ENCODE results near the gene CEP164.
A peak's percentile ranks its signal among the peaks of the same experiment; 100 is the strongest.

Gene CEP164

DNA sequence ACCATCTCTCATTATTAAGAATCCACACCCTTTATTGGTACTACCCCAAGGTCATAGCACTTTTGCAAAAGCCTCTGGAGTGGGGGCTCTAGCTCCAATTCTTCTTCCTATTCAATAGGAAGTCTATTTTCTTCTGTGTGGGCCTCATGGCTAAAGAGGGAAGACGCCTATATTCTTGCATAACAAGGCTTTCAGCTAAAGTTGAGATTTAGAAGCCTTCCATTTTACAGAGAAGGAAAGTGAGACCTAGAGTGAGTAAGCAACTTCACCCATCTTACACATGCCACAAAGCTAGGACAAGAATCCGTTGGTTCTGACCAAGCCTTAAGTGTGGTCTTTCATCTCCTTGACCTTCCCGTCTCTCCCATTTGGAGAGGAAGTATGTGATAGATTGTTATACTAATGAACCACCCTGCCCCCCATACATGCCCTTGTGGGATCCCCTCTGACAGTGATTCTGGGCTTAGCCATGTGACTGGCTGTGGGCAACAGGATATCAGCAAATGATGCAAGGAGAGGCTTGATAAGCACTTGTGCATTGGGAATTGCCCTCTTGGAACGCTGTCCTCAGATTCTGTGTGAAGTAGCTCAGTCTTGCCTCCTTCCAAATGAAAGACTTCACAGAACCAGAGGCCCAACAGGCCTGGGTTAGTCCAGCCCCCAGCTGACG, 23.9 kb upstream of the CEP164 start:
- no peak overlapping the region for H3K27ac ChIP-seq (ENCODE audit: low read length)
- H3K27me3 ChIP-seq (ENCODE audit: control insufficient read depth, insufficient read depth, low read length), result no peaks in the 10 kb centered on the region
- H3K36me3 ChIP-seq (ENCODE audit: control insufficient read depth, insufficient read depth, low read length), result no peaks in the 10 kb centered on the region
- H3K4me1 ChIP-seq (ENCODE audit: control insufficient read depth, insufficient read depth, low read length), result peaks cover 6% of the 10 kb centered on the region
- no peak for DNase-seq (ENCODE audit: low read depth, low spot score)
- no peak overlapping the region for H3K4me3 ChIP-seq (ENCODE audit: low read length)
- H3K9me3 ChIP-seq (ENCODE audit: control insufficient read depth, insufficient read depth, low read length), result no peaks in the 10 kb centered on the region
- WGBS (ENCODE audit: insufficient coverage, insufficient read length), result no CpG with 5 or more reads among the region's 5 CpGs

GRCh38 chr11:117305145-117305544, 22.5 kb upstream of the CEP164 start:
- Histone ChIP-seq H3K9me3 (ENCODE audit: control insufficient read depth, insufficient read depth, low read length) (no peaks in the 10 kb centered on the region), H3K4me3 (ENCODE audit: low read length) (no peak overlapping the region), H3K27me3 (ENCODE audit: control insufficient read depth, insufficient read depth, low read length) (no peaks in the 10 kb centered on the region), H3K27ac (ENCODE audit: low read length) (no peak overlapping the region), H3K36me3 (ENCODE audit: control insufficient read depth, insufficient read depth, low read length) (no peaks in the 10 kb centered on the region), H3K4me1 (ENCODE audit: control insufficient read depth, insufficient read depth, low read length) (peaks cover 2% of the 10 kb centered on the region; the same call in 1 of the 2 replicates)
- DNase-seq (ENCODE audit: low read depth, low spot score), result no peak
- no CpG with 5 or more reads among the region's 3 CpGs for WGBS (ENCODE audit: insufficient coverage, insufficient read length)

DNA sequence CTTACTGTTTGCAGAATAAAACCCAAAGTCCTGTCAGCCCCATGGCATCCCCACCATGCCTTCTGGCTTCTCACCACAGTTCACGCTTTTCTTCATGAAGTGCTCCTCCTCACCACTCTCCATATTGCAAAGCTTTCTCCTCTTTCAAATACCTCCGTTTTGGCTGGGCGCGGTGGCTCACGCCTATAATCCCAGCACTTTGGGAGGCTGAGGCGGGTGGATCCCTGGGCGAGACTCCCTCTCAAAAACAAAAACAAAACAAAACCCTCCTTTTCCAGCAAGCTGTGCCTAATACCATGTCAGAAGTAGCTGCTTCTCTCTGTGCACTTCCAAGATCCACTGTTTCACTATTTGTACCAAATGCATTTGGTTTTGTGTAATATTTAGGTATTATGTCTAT, 18.3 kb upstream of the CEP164 start:
- WGBS (ENCODE audit: insufficient coverage, insufficient read length), result no CpG with 5 or more reads among the region's 7 CpGs
- no peaks in the 10 kb centered on the region for H3K4me1 ChIP-seq (ENCODE audit: control insufficient read depth, insufficient read depth, low read length)
- H3K27ac ChIP-seq (ENCODE audit: low read length), result no peak overlapping the region
- no peak overlapping the region for H3K4me3 ChIP-seq (ENCODE audit: low read length)
- H3K27me3 ChIP-seq (ENCODE audit: control insufficient read depth, insufficient read depth, low read length), result no peaks in the 10 kb centered on the region
- DNase-seq (ENCODE audit: low read depth, low spot score), result no peak
- no peaks in the 10 kb centered on the region for H3K36me3 ChIP-seq (ENCODE audit: control insufficient read depth, insufficient read depth, low read length)
- H3K9me3 ChIP-seq (ENCODE audit: control insufficient read depth, insufficient read depth, low read length), result no peaks in the 10 kb centered on the region

- Histone ChIP-seq H3K4me3 (ENCODE audit: low read length) (no peak overlapping the region), H3K27me3 (ENCODE audit: control insufficient read depth, insufficient read depth, low read length) (no peaks in the 10 kb centered on the region), H3K4me1 (ENCODE audit: control insufficient read depth, insufficient read depth, low read length) (peaks cover 5% of the 10 kb centered on the region), H3K36me3 (ENCODE audit: control insufficient read depth, insufficient read depth, low read length) (no peaks in the 10 kb centered on the region), H3K27ac (ENCODE audit: low read length) (no peak overlapping the region), H3K9me3 (ENCODE audit: control insufficient read depth, insufficient read depth, low read length) (no peaks in the 10 kb centered on the region)
- DNase-seq (ENCODE audit: low read depth, low spot score), result no peak
- no CpG with 5 or more reads among the region's 5 CpGs for WGBS (ENCODE audit: insufficient coverage, insufficient read length)
Measured at GRCh38 chr11:117313091-117313490, 14.6 kb upstream of the CEP164 start.

GRCh38 chr11:117313828-117314768, 13.6 kb upstream of the CEP164 start:
- no CpG with 5 or more reads among the region's 14 CpGs for WGBS (ENCODE audit: insufficient coverage, insufficient read length)
- Histone ChIP-seq H3K27ac (ENCODE audit: low read length) (no peak overlapping the region), H3K4me1 (ENCODE audit: control insufficient read depth, insufficient read depth, low read length) (peaks cover 5% of the 10 kb centered on the region)

GRCh38 chr11:117314840-117315239, 12.8 kb upstream of the CEP164 start:
- Histone ChIP-seq H3K27ac (ENCODE audit: low read length) (no peak overlapping the region), H3K4me3 (ENCODE audit: low read length) (peak overlapping the region; percentile 58; the same call in 1 of the 2 replicates)
- WGBS (ENCODE audit: insufficient coverage, insufficient read length), result no CpG with 5 or more reads among the region's 10 CpGs

More at GRCh38 chr11:117313828-117314768, 13.6 kb upstream of the CEP164 start:
- Histone ChIP-seq H3K36me3 (ENCODE audit: control insufficient read depth, insufficient read depth, low read length) (no peaks in the 10 kb centered on the region), H3K27me3 (ENCODE audit: control insufficient read depth, insufficient read depth, low read length) (no peaks in the 10 kb centered on the region), H3K9me3 (ENCODE audit: control insufficient read depth, insufficient read depth, low read length) (no peaks in the 10 kb centered on the region), H3K4me3 (ENCODE audit: low read length) (no peak overlapping the region)
- DNase-seq (ENCODE audit: low read depth, low spot score), result no peak

GRCh38 chr11:117315285-117316196, 12.1 kb upstream of the CEP164 start:
- Histone ChIP-seq H3K27me3 (ENCODE audit: control insufficient read depth, insufficient read depth, low read length) (no peaks in the 10 kb centered on the region), H3K9me3 (ENCODE audit: control insufficient read depth, insufficient read depth, low read length) (no peaks in the 10 kb centered on the region), H3K36me3 (ENCODE audit: control insufficient read depth, insufficient read depth, low read length) (no peaks in the 10 kb centered on the region), H3K4me3 (ENCODE audit: low read length) (peak overlapping the region; percentile 58; the same call in 1 of the 2 replicates), H3K4me1 (ENCODE audit: control insufficient read depth, insufficient read depth, low read length) (peaks cover 5% of the 10 kb centered on the region), H3K27ac (ENCODE audit: low read length) (no peak overlapping the region)
- no peak for DNase-seq (ENCODE audit: low read depth, low spot score)
- WGBS (ENCODE audit: insufficient coverage, insufficient read length), result no CpG with 5 or more reads among the region's 62 CpGs

More at GRCh38 chr11:117314840-117315239, 12.8 kb upstream of the CEP164 start:
- H3K9me3 ChIP-seq (ENCODE audit: control insufficient read depth, insufficient read depth, low read length), result no peaks in the 10 kb centered on the region
- no peak for DNase-seq (ENCODE audit: low read depth, low spot score)
- no peaks in the 10 kb centered on the region for H3K36me3 ChIP-seq (ENCODE audit: control insufficient read depth, insufficient read depth, low read length)
- peaks cover 5% of the 10 kb centered on the region for H3K4me1 ChIP-seq (ENCODE audit: control insufficient read depth, insufficient read depth, low read length)
- H3K27me3 ChIP-seq (ENCODE audit: control insufficient read depth, insufficient read depth, low read length), result no peaks in the 10 kb centered on the region

DNA sequence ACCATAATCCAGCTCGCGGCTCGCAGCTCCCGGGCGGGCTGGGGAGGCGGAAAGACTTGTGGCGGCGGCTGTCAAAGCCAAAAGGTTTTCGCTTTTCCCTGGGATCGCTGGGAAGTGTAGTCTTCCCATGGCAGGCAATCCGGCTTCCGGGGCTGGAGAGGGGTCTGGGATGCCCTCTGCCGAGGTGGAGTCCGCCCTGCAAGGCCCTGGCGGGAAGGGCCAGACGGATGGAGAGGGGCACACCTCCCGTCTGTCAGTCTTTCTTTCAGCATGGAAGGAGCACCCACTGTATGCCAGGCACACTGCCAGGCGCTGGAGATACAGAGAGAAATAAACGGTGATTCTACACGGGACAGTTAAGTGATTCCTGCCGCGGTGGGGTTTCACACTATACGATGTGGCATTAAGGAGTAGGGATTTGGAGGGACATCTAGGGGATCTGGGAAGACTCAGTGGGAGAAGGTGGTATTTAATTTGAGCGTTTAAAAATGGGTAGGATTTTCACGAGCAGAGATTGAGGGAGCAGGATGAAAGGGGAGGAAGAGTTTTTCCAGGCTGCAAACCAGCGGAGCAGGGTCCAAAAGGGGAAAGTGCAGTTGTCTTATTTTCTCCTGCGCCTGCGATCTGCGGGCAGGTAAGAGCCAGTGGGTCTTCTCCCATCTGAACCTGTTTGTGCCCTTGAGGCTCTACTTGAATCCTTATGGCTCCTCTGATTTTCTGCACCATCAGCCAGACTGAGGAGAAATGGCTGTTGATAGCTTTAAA, 11.3 kb upstream of the CEP164 start, which contains the start of gene BACE1:
Gene BACE1 (minus strand): TSS at position 60 of the 765 bp plus-strand sequence. CDS start 461 bp downstream, outside the sequence.
- WGBS (ENCODE audit: insufficient coverage, insufficient read length), result 100% methylated on average over 2 of the region's 29 CpGs
- no peaks in the 10 kb centered on the region for H3K36me3 ChIP-seq (ENCODE audit: control insufficient read depth, insufficient read depth, low read length)
- peak within 1 kb of the TSS; percentile 58; the same call in 1 of the 2 replicates for H3K4me3 ChIP-seq (ENCODE audit: low read length)
- H3K9me3 ChIP-seq (ENCODE audit: control insufficient read depth, insufficient read depth, low read length), result no peaks in the 10 kb centered on the region
- H3K27ac ChIP-seq (ENCODE audit: low read length), result no peak within 1 kb of the TSS
- H3K4me1 ChIP-seq (ENCODE audit: control insufficient read depth, insufficient read depth, low read length), result peaks cover 5% of the 10 kb centered on the region
- no peaks in the 10 kb centered on the region for H3K27me3 ChIP-seq (ENCODE audit: control insufficient read depth, insufficient read depth, low read length)
- DNase-seq (ENCODE audit: low read depth, low spot score), result peak; percentile 74

DNA sequence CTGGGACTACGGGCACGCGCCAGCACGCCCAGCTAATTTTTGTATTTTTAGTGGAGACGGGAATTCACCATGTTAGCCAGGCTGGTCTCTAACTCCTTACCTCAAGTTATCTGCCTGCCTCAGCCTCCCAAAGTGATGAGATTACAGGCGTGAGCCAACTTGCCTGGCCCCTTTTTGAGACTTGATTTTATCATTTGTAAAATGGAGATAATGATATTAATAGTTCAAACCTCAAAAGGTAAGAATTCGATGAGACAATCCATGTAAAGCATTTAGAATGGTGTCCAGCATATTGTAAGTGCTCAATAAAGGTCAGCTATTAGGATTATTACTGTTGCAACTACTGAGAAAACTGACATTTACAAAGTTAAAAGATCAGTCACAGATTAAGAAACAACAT, 8.9 kb upstream of the CEP164 start:
- no peak overlapping the region for H3K4me3 ChIP-seq (ENCODE audit: low read length)
- WGBS (ENCODE audit: insufficient coverage, insufficient read length), result no CpG with 5 or more reads among the region's 7 CpGs
- H3K9me3 ChIP-seq (ENCODE audit: control insufficient read depth, insufficient read depth, low read length), result no peaks in the 10 kb centered on the region
- H3K27me3 ChIP-seq (ENCODE audit: control insufficient read depth, insufficient read depth, low read length), result no peaks in the 10 kb centered on the region
- DNase-seq (ENCODE audit: low read depth, low spot score), result no peak
- H3K27ac ChIP-seq (ENCODE audit: low read length), result no peak overlapping the region
- H3K36me3 ChIP-seq (ENCODE audit: control insufficient read depth, insufficient read depth, low read length), result no peaks in the 10 kb centered on the region
- peaks cover 5% of the 10 kb centered on the region for H3K4me1 ChIP-seq (ENCODE audit: control insufficient read depth, insufficient read depth, low read length)
